ENCODE data around the gene FAM120A. TPM values are rescaled to one million over a fixed set of nuclear protein-coding genes. Genes with fewer than 3 reads are reported as not detected.

The FAM120A gene
- total and polyA plus RNA-seq, 9 of the 15 experiments (the other 6 are each of a cell fraction or from before 2014, with no cell fraction given): 8.7 to 71.0 (median 42.2) TPM

DNA sequence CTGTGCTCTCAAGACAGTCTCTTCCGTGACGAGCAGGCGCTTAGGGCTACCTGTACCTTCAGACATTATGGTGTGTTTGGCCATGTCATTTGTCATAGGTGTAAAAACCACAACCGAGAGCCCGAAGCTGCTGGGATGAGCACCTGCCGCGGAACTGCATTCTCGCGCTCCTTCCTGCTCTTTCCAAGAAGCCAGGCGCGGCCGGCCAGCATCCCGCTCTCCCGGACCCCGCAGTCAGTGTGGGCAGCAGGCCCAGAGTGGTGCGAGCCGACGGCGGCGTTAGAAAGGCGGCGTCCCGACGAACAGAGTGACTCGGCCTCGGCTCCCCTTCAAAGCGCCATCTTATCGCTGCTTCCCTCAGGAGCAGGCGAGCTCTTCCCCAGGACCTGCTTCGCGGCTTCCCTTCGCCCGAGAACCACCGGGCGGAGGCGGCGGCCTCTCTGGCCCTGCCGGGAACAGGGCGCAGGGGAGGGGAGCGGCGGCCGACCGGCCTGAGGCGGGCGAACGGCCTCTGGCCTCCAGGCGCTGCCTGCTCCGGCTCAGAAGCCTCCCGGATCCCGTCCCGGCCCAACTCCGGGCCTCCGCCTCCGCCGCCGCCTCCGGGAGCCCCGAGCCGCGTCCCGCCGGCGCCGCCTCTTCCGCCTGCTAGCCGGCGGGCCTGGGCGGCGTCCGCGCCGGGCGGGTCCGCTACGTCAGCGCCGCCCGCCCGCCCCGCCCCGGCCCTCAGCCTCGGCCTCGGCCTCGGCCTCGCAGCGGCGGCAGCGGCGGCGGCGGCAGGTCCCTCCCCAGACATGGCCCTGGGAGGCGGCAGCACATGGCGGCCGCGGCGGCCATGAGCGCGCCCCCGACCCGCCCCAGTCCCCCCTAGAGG lies at the start of gene FAM120A (continued):
- TF ChIP-seq, protein P1, sequence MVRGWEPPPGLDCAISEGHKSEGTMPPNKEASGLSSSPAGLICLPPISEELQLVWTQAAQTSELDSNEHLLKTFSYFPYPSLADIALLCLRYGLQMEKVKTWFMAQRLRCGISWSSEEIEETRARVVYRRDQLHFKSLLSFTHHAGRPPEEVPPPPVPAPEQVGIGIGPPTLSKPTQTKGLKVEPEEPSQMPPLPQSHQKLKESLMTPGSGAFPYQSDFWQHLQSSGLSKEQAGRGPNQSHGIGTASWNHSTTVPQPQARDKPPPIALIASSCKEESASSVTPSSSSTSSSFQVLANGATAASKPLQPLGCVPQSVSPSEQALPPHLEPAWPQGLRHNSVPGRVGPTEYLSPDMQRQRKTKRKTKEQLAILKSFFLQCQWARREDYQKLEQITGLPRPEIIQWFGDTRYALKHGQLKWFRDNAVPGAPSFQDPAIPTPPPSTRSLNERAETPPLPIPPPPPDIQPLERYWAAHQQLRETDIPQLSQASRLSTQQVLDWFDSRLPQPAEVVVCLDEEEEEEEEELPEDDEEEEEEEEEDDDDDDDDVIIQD (CRISPR knock-in tag; IDR thresholded peaks at IDR 0.05): no peak
- TF ChIP-seq HDAC1 (IDR thresholded peaks at IDR 0.05) (peak in 1 of 2 experiments; percentile 60; a peak in 2 of 4 replicates), RFX7 (CRISPR knock-in tag; IDR thresholded peaks at IDR 0.05) (no peak), FOXK1 (CRISPR knock-in tag; IDR thresholded peaks at IDR 0.05; ENCODE audit: borderline replicate concordance) (peak; percentile 82; the same call in 1 of the 2 replicates), NFIX (CRISPR knock-in tag; IDR thresholded peaks at IDR 0.05; ENCODE audit: low read depth) (no peak), SP1 (CRISPR knock-in tag; IDR thresholded peaks at IDR 0.05) (no peak), TAF9B (IDR thresholded peaks at IDR 0.05; ENCODE audit: partially characterized antibody) (no peak), TARDBP (IDR thresholded peaks at IDR 0.05) (0 out of 2 replicates have a peak, but pooled peaks have one; percentile 59), MAFG (tag; conservative IDR thresholded peaks at IDR 0.05) (no peak)
- TF ChIP-seq, protein P2, sequence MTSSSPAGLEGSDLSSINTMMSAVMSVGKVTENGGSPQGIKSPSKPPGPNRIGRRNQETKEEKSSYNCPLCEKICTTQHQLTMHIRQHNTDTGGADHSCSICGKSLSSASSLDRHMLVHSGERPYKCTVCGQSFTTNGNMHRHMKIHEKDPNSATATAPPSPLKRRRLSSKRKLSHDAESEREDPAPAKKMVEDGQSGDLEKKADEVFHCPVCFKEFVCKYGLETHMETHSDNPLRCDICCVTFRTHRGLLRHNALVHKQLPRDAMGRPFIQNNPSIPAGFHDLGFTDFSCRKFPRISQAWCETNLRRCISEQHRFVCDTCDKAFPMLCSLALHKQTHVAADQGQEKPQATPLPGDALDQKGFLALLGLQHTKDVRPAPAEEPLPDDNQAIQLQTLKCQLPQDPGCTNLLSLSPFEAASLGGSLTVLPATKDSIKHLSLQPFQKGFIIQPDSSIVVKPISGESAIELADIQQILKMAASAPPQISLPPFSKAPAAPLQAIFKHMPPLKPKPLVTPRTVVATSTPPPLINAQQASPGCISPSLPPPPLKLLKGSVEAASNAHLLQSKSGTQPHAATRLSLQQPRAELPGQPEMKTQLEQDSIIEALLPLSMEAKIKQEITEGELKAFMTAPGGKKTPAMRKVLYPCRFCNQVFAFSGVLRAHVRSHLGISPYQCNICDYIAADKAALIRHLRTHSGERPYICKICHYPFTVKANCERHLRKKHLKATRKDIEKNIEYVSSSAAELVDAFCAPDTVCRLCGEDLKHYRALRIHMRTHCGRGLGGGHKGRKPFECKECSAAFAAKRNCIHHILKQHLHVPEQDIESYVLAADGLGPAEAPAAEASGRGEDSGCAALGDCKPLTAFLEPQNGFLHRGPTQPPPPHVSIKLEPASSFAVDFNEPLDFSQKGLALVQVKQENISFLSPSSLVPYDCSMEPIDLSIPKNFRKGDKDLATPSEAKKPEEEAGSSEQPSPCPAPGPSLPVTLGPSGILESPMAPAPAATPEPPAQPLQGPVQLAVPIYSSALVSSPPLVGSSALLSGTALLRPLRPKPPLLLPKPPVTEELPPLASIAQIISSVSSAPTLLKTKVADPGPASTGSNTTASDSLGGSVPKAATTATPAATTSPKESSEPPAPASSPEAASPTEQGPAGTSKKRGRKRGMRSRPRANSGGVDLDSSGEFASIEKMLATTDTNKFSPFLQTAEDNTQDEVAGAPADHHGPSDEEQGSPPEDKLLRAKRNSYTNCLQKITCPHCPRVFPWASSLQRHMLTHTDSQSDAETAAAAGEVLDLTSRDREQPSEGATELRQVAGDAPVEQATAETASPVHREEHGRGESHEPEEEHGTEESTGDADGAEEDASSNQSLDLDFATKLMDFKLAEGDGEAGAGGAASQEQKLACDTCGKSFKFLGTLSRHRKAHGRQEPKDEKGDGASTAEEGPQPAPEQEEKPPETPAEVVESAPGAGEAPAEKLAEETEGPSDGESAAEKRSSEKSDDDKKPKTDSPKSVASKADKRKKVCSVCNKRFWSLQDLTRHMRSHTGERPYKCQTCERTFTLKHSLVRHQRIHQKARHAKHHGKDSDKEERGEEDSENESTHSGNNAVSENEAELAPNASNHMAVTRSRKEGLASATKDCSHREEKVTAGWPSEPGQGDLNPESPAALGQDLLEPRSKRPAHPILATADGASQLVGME (CRISPR knock-in tag; IDR thresholded peaks at IDR 0.05): 0 out of 2 replicates have a peak, but pooled peaks have one; percentile 45
- TF ChIP-seq, protein P3, sequence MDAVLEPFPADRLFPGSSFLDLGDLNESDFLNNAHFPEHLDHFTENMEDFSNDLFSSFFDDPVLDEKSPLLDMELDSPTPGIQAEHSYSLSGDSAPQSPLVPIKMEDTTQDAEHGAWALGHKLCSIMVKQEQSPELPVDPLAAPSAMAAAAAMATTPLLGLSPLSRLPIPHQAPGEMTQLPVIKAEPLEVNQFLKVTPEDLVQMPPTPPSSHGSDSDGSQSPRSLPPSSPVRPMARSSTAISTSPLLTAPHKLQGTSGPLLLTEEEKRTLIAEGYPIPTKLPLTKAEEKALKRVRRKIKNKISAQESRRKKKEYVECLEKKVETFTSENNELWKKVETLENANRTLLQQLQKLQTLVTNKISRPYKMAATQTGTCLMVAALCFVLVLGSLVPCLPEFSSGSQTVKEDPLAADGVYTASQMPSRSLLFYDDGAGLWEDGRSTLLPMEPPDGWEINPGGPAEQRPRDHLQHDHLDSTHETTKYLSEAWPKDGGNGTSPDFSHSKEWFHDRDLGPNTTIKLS (IDR thresholded peaks at IDR 0.05; ENCODE audit: borderline replicate concordance, low read depth): 0 out of 2 replicates have a peak, but pooled peaks have one; percentile 37
- TF ChIP-seq, protein P4, sequence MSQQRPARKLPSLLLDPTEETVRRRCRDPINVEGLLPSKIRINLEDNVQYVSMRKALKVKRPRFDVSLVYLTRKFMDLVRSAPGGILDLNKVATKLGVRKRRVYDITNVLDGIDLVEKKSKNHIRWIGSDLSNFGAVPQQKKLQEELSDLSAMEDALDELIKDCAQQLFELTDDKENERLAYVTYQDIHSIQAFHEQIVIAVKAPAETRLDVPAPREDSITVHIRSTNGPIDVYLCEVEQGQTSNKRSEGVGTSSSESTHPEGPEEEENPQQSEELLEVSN (IDR thresholded peaks at IDR 0.05; ENCODE audit: borderline replicate concordance in 1 of 2, extremely low read depth in 1 of 2, insufficient read depth in 1 of 2, insufficient read length in 1 of 2, low read depth in 1 of 2, low read length in 1 of 2, poor library complexity in 1 of 2, severe bottlenecking in 1 of 2): peak in 1 of 2 experiments; percentile 78
- TF ChIP-seq, protein P5, sequence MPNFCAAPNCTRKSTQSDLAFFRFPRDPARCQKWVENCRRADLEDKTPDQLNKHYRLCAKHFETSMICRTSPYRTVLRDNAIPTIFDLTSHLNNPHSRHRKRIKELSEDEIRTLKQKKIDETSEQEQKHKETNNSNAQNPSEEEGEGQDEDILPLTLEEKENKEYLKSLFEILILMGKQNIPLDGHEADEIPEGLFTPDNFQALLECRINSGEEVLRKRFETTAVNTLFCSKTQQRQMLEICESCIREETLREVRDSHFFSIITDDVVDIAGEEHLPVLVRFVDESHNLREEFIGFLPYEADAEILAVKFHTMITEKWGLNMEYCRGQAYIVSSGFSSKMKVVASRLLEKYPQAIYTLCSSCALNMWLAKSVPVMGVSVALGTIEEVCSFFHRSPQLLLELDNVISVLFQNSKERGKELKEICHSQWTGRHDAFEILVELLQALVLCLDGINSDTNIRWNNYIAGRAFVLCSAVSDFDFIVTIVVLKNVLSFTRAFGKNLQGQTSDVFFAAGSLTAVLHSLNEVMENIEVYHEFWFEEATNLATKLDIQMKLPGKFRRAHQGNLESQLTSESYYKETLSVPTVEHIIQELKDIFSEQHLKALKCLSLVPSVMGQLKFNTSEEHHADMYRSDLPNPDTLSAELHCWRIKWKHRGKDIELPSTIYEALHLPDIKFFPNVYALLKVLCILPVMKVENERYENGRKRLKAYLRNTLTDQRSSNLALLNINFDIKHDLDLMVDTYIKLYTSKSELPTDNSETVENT (CRISPR knock-in tag; IDR thresholded peaks at IDR 0.05): peak; percentile 94
